Calu3 (cell line): ENCODE results near the gene UBA6. TPM values are rescaled to one million over a fixed set of nuclear protein-coding genes. Genes with fewer than 3 reads are reported as not detected.

Experiments used
- BruUV-seq: library from RNA; stranded (reverse); fragments of 400-500 nt; replicated peaks from 2 replicates; lab custom pipeline; 2021; lab: Mats Ljungman, UMichigan
- CTCF ChIA-PET: fragments of 300-600 bp; sonication (Branson Sonifier 250); formaldehyde crosslinking; loops from one replicate; lab custom pipeline; 2022; ENCODE audit warnings: antibody characterized with exemption; lab: Charles Lee
- DNase-seq: peaks from one replicate; pipeline ENCODE4 v3.0.0; 2022
- H3K27ac Mint-ChIP-seq: one replicate; pipeline ENCODE4 v1.8.0; 2022; ENCODE audit warnings: mixed read lengths; ENCODE audit not compliant: unreplicated experiment
- H3K27me3 Mint-ChIP-seq: one replicate; pipeline ENCODE4 v1.8.0; 2022; ENCODE audit warnings: mixed read lengths; ENCODE audit not compliant: unreplicated experiment
- H3K36me3 Mint-ChIP-seq: one replicate; pipeline ENCODE4 v1.8.0; 2022; ENCODE audit warnings: mild to moderate bottlenecking, moderate library complexity, mixed read lengths; ENCODE audit not compliant: insufficient read depth, unreplicated experiment
- H3K4me1 Mint-ChIP-seq: one replicate; pipeline ENCODE4 v1.8.0; 2022; ENCODE audit warnings: mild to moderate bottlenecking, low read depth, mixed read lengths; ENCODE audit not compliant: unreplicated experiment
- H3K4me3 Mint-ChIP-seq: one replicate; pipeline ENCODE4 v1.8.0; 2022; ENCODE audit warnings: mild to moderate bottlenecking, low read depth, moderate library complexity, mixed read lengths; ENCODE audit not compliant: unreplicated experiment
- H3K9me3 Mint-ChIP-seq: one replicate; pipeline ENCODE4 v1.8.0; 2022; ENCODE audit warnings: low read depth, mixed read lengths; ENCODE audit not compliant: unreplicated experiment
- CTCF ChIP-seq: fragments of 200-600 bp; IDR thresholded peaks from one replicate; pipeline ENCODE4 v1.8.0; 2022; ENCODE audit warnings: antibody characterized with exemption; ENCODE audit not compliant: unreplicated experiment
- intact Hi-C: fragments of 100-400 bp; cut with micrococcal nuclease; formaldehyde crosslinking; loops from one replicate; pipeline ENCODE4 v1.10.0; 2022; ENCODE audit not compliant: unreplicated experiment
- total RNA-seq: library from RNA; stranded (reverse); gene quantifications from 2 replicates; pipeline ENCODE4 v1.2.3, GENCODE V29; 2022

Gene UBA6
- total RNA-seq, 1 experiment from 2014 or later = 66.1 TPM

GRCh38 chr4:67723341-67723740 lies 22.4 kb upstream of the UBA6 start:
- no TSS peak for BruUV-seq
- no peak for TF ChIP-seq CTCF
- no peak overlapping the region for H3K27ac Mint-ChIP-seq
- no peak for DNase-seq
- H3K4me3 Mint-ChIP-seq = no peak overlapping the region
- no peaks in the 10 kb centered on the region for H3K9me3 Mint-ChIP-seq
- no peaks in the 10 kb centered on the region for H3K27me3 Mint-ChIP-seq
- intact Hi-C loops = no loop called here
- no peaks in the 10 kb centered on the region for H3K4me1 Mint-ChIP-seq
- H3K36me3 Mint-ChIP-seq = no peaks in the 10 kb centered on the region
- CTCF ChIA-PET = no interaction called here

- Mint-ChIP-seq H3K4me1 (no peaks in the 10 kb centered on the region), H3K27ac (no peak overlapping the region), H3K9me3 (no peaks in the 10 kb centered on the region), H3K4me3 (no peak overlapping the region), H3K27me3 (no peaks in the 10 kb centered on the region), H3K36me3 (no peaks in the 10 kb centered on the region)
- DNase-seq = peak; percentile 17
- CTCF ChIA-PET = no interaction called here
- no peak for TF ChIP-seq CTCF
- no TSS peak for BruUV-seq
- intact Hi-C loops = no loop called here
Observed at GRCh38 chr4:67721770-67722597, 21.0 kb upstream of the UBA6 start.

- Mint-ChIP-seq H3K4me3 (no peak overlapping the region), H3K4me1 (no peaks in the 10 kb centered on the region), H3K9me3 (no peaks in the 10 kb centered on the region), H3K36me3 (no peaks in the 10 kb centered on the region), H3K27me3 (no peaks in the 10 kb centered on the region), H3K27ac (no peak overlapping the region)
- no peak for TF ChIP-seq CTCF
- DNase-seq = no peak
- BruUV-seq = no TSS peak
- intact Hi-C loops = no loop called here
- CTCF ChIA-PET = no interaction called here
Observed at GRCh38 chr4:67721315-67721769, 20.4 kb upstream of the UBA6 start.

- H3K4me3 Mint-ChIP-seq = no peak overlapping the region
Observed at GRCh38 chr4:67719953-67720617, 19.1 kb upstream of the UBA6 start.

More at GRCh38 chr4:67719953-67720617, 19.1 kb upstream of the UBA6 start:
- CTCF ChIA-PET = no interaction called here
- no peak for TF ChIP-seq CTCF
- H3K27ac Mint-ChIP-seq = no peak overlapping the region
- no peak for DNase-seq
- intact Hi-C loops = no loop called here
- no peaks in the 10 kb centered on the region for H3K9me3 Mint-ChIP-seq
- BruUV-seq = no TSS peak
- no peaks in the 10 kb centered on the region for H3K4me1 Mint-ChIP-seq
- no peaks in the 10 kb centered on the region for H3K36me3 Mint-ChIP-seq
- no peaks in the 10 kb centered on the region for H3K27me3 Mint-ChIP-seq
